ENCODE results near the gene STK11IP.

Gene STK11IP

GRCh38 chr2:219559156-219559915 lies 38.3 kb upstream of the STK11IP start:
- no peak for TF ChIP-seq CTCF (IDR thresholded peaks at IDR 0.05; ENCODE audit: borderline replicate concordance, insufficient read depth, low read depth, low read length)

GRCh38 chr2:219560037-219560892 lies 37.4 kb upstream of the STK11IP start:
- no peak overlapping the region for H3K4me3 ChIP-seq (ENCODE audit: low read depth, low read length)
- TF ChIP-seq CTCF (IDR thresholded peaks at IDR 0.05; ENCODE audit: borderline replicate concordance, insufficient read depth, low read depth, low read length) = peak; percentile 82

More at GRCh38 chr2:219559156-219559915, 38.3 kb upstream of the STK11IP start:
- no peak overlapping the region for H3K4me3 ChIP-seq (ENCODE audit: low read depth, low read length)

DNA sequence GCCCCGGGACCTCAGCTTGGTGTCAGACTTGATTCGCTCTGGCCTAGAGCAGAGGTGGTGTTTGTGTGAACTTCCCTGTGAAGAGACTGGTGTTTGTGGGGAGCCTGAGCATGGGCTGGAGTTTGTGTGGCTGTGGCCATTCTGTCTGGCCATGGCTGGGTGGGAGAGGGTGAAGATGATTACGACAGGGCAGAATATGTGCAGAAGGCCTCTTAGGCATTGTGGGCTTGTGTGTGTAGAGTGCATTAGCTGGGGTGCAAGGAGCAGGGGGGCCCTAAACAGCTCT lies 36.8 kb upstream of the STK11IP start:
- TF ChIP-seq CTCF (IDR thresholded peaks at IDR 0.05; ENCODE audit: borderline replicate concordance, insufficient read depth, low read depth, low read length) = no peak

GRCh38 chr2:219561179-219562048 lies 36.2 kb upstream of the STK11IP start:
- H3K4me3 ChIP-seq (ENCODE audit: low read depth, low read length) = no peak overlapping the region
- TF ChIP-seq CTCF (IDR thresholded peaks at IDR 0.05; ENCODE audit: borderline replicate concordance, insufficient read depth, low read depth, low read length) = no peak

More for the DNA sequence above, 36.8 kb upstream of the STK11IP start:
- H3K4me3 ChIP-seq (ENCODE audit: low read depth, low read length) = no peak overlapping the region

DNA sequence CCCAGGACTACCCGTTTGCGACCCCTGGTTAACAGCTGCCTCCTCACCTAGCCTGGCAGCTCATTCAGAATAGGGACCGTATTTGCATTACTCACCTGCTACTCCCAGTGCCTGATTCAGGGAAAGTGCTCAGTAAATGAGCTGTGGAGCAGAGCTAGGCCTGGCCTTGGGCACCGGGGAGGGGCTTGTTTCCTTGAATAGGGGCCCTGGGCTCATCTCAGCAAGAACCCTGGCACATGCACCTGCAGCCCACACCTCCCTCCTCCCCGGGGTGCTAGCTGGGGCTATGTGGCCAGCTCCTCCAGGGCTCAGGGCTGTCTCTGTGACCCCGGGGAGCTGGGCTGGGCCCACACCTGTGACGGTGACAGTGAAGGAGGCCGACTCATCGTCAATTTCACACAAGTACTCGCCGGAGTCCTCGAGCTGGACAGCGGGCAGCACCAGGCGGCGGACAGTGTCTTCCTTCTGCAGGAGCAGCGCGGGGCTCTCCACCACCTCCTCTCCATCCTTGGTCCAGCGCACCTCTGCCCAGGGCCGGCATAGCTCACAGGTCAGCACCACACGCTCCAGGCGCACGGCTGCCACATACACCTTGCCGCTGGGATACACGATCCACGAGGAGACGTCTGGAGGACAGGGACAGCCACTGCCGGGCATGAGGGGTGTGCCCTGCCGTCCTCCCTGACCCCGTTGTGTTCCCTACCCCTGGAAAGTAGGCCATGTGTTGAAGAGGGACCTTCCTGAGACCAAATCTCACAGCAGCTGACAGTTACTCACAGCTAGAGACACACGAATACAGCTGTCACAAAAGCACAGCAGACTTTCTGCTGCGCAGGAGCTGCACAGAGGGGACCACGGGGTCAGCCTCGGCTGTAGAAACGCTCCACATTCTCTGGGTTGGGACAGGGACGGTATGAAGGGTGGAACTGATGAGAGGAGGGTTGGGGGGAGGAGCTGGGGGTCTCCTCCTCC lies 35.3 kb upstream of the STK11IP start:
- no peak for TF ChIP-seq CTCF (IDR thresholded peaks at IDR 0.05; ENCODE audit: borderline replicate concordance, insufficient read depth, low read depth, low read length)

More for the DNA sequence above, 35.3 kb upstream of the STK11IP start:
- H3K4me3 ChIP-seq (ENCODE audit: low read depth, low read length) = no peak overlapping the region

Measured in GM12875 (cell line).